ENCODE measurements around the gene HSCB. TPM values are rescaled to one million over a fixed set of nuclear protein-coding genes. Genes with fewer than 3 reads are reported as not detected.
"Not testable (repeated sequence)": the region's sequence is repeated elsewhere in the genome, so short reads cannot be mapped to it uniquely, and the experiment has no call there.

The HSCB gene
- total RNA-seq, 1 donor from 2014 or later, result 11.3 TPM

GRCh38 chr22:28738876-28739275, 3.0 kb upstream of the HSCB start:
- not testable (repeated sequence) for DNase-seq (ENCODE audit: low spot score)

- no peak for DNase-seq (ENCODE audit: low spot score)
Observed at GRCh38 chr22:28741200-28741784, 547 bp upstream of the HSCB start.

GRCh38 chr22:28742562-28742962, 723 bp downstream of the HSCB start:
- no peak for DNase-seq (ENCODE audit: low spot score)

- DNase-seq (ENCODE audit: low spot score), result no peak
Observed at GRCh38 chr22:28743852-28744251, 2.0 kb downstream of the HSCB start.

- no peak for DNase-seq (ENCODE audit: low spot score)
Observed at GRCh38 chr22:28750471-28750881, 8.6 kb downstream of the HSCB start.

- not testable (repeated sequence) for DNase-seq (ENCODE audit: low spot score)
Observed at GRCh38 chr22:28754512-28754911, 12.7 kb downstream of the HSCB start.

- DNase-seq (ENCODE audit: low spot score), result no peak
Observed at GRCh38 chr22:28759861-28760560, 18.2 kb downstream of the HSCB start.

GRCh38 chr22:28761449-28761755, 19.6 kb downstream of the HSCB start:
- no peak for DNase-seq (ENCODE audit: low spot score)

GRCh38 chr22:28762000-28762399, 20.2 kb downstream of the HSCB start:
- DNase-seq (ENCODE audit: low spot score), result not testable (repeated sequence)

- no peak for DNase-seq (ENCODE audit: low spot score)
Observed at GRCh38 chr22:28766628-28767027, 24.8 kb downstream of the HSCB start.

- DNase-seq (ENCODE audit: low spot score), result no peak
Observed at GRCh38 chr22:28768701-28769393, 27.0 kb downstream of the HSCB start.

GRCh38 chr22:28769394-28770085, 27.7 kb downstream of the HSCB start:
- DNase-seq (ENCODE audit: low spot score), result no peak

- DNase-seq (ENCODE audit: low spot score), result no peak
Observed at GRCh38 chr22:28771195-28771791, 29.5 kb downstream of the HSCB start.

- peak; percentile 96 for DNase-seq (ENCODE audit: low spot score)
Observed at GRCh38 chr22:28772633-28773460, 31.0 kb downstream of the HSCB start, which contains the start of gene CCDC117. CCDC117 (plus strand) TSS chr22:28772695; CDS start chr22:28772850, 155 bp downstream.

- DNase-seq (ENCODE audit: low spot score), result no peak
Observed at GRCh38 chr22:28773461-28773867, 31.6 kb downstream of the HSCB start.

GRCh38 chr22:28774378-28774777, 32.5 kb downstream of the HSCB start:
- DNase-seq (ENCODE audit: low spot score), result no peak

GRCh38 chr22:28779833-28780232, 38.0 kb downstream of the HSCB start:
- DNase-seq (ENCODE audit: low spot score), result no peak

GRCh38 chr22:28780296-28780695, 38.5 kb downstream of the HSCB start:
- DNase-seq (ENCODE audit: low spot score), result no peak

- DNase-seq (ENCODE audit: low spot score), result no peak
Observed at GRCh38 chr22:28783786-28784671, 42.2 kb downstream of the HSCB start.

GRCh38 chr22:28788601-28789000, 46.8 kb downstream of the HSCB start:
- no peak for DNase-seq (ENCODE audit: low spot score)

All from mucosa of gallbladder (tissue), 1 donor.